ENCODE data around the gene NCEH1.
"Not testable (repeated sequence)": the region's sequence is repeated elsewhere in the genome, so short reads cannot be mapped to it uniquely, and the experiment has no call there.

The NCEH1 gene

DNA sequence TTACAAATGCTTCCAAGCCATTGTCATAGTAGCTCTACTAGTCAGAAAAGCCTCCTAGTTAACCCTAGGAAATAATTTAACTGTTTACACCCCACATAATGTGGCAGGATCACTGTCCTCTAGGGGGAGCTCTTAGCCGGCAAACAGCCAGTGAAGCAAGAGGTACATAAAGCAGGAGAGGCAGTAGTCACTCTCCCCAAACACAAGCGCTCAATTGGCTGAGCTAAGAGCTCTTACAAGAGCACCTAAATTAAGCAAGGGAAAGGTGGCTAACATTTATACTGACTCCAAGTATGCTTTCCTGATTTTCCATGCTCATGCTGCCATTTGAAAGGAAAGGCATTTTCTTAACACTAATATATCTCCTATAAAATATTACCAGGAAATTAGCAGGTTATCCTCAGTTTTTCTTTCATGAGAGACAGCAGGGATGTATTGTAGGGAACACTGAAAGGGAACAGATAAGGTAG lies 37.6 kb downstream of the NCEH1 start:
- peak; percentile 79 for DNase-seq

DNA sequence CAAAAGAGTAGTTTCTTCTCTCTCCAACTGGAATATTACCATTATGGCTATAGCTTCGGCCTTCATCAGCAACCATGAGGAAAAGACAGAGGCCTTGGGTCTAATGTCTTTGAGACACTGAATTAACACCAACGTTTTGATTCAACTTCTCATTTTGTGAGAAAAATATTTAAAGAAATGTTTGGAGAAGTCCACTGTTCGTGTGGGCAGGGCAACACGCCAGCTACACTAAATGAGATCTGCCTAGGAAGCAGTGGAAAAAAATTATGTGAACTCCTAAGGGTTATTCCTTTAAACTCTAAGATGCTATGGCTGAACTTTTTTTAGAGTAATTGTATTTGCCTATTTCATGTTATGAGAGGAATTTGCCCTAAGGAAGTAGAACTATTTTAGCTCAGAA lies 41.8 kb downstream of the NCEH1 start:
- DNase-seq: no peak

GRCh38 chr3:172666873-172667694 lies 43.8 kb downstream of the NCEH1 start:
- peak; percentile 80 for DNase-seq

DNA sequence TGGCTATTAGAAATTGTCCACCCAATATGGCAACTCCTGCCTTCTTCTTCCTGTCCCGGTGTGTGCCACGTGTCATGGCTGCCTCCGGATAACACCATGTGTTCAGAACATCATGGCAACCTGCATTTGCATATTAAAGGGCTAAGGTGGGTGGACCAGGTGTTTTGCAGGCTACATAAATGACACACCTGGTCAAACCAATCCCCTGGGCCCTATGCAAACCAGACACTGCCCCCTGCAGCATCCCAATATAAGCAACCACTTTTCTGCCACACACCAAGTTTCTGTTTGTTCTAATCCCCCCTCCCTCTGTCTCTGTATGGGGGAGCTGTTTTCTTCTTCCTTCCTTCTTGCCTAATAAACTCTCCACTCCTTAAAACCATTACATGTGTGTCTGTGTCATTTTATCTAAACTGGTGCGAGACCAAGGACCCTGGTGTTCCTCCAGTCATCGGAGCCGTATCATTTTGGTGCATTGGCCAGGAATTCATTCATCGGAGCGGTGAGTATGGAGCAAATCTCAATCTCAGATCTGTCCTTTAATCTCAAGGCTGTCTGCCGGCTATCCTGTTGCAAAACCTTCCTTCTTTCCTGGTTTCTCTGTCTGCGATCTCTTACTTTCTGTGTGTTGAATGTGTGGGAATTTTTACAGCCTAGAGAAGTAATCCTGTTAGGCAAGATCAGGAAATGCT lies 44.5 kb downstream of the NCEH1 start:
- no peak for DNase-seq

DNA sequence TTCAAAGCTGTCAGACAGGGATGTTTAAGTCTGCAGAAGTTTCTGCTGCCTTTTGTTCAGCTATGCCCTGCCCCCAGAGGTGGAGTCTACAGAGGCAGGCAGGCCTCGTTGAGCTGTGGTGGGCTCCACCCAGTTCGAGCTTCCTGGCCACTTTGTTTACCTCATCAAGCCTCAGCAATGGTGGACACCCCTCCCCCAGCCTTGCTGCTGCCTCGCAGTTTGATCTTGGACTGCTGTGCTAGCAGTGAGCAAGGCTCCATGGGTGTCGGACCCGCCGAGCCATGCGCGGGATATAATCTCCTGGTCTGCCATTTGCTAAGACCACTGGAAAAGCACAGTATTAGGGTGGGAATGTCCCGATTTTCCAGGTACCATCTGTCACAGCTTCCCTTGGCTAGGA lies 45.4 kb downstream of the NCEH1 start:
- DNase-seq: not testable (repeated sequence)

DNA sequence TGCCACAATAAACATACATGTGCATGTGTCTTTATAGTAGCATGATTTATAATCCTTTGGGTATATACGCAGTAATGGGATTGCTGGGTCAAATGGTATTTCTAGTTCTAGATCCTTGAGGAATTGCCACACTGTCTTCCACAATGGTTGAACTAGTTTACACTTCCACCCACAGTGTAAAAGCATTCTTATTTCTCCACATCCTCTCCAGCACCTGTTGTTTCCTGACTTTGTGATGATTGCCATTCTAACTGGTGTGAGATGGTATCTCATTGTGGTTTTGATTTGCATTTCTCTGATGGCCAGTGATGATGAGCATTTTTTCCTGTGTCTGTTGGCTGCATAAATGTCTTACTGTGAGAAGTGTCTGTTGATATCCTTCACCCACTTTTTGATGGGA lies 50.4 kb downstream of the NCEH1 start:
- DNase-seq: not testable (repeated sequence)

GRCh38 chr3:172659246-172660002 lies 51.4 kb downstream of the NCEH1 start:
- no peak for DNase-seq

DNA sequence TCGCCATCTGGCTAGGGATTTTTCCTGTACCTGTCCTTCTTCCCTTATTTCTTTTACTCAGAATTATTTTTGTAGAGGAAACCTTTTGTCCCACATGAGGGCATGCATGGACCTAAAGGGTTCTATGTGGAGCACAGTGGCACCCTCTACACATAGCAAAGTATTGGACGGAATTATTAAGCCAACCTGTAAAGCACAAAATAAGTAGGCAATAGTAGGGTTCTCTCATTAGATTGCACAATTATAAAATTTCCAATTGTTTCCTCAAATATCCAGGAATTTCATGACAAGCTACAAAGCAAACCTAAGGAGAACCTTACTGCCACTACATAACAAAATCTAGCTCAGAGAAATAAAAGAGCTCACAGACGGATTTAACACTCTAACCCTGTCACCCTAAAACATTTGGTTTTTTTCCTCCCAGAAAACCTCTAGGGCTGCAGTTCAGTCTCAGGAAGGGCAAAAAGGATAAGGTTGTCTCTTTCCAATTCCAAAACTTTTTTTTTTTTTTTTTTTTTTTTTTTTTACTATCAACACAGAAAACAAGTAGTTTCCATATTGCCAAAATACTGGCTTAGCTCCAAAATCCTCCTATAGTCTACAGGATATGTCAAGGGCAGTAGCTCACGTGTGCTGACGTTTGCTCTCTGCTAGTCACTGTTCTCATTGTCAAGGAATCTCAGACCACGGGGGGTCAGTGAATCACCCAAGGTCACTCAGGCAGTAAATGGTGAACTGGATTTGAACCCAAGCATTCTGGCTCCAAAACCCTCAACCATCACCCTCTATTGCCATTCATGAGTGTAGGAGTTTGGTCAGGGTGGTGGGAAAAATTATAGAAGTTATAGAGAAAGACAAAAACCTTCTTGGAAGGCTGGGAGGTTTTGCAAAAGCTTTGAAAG lies 52.3 kb downstream of the NCEH1 start:
- DNase-seq: no peak

DNA sequence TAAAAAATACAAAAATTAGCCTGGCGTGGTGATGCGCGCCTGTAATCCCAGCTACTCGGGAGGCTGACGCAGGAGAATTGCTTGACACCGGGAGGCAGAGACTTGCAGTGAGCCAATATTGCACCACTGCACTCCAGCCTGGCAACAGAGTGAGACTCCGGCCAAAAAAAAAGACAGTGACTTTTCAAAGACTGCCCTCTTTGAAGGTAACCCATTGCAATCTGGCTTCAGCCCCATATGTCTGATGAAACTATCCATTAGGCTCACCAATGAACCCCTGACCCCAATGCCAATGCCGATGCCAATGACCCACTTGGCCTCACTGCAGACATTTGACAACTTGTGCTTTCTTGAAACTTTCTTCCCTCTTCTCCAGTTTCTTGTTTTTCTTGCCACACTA lies 54.3 kb downstream of the NCEH1 start:
- no peak for DNase-seq

GRCh38 chr3:172655388-172655787 lies 55.5 kb downstream of the NCEH1 start:
- no peak for DNase-seq

GRCh38 chr3:172654470-172654869 lies 56.4 kb downstream of the NCEH1 start:
- no peak for DNase-seq

GRCh38 chr3:172653004-172653572 lies 57.8 kb downstream of the NCEH1 start:
- DNase-seq: no peak

GRCh38 chr3:172651936-172652625 lies 58.8 kb downstream of the NCEH1 start:
- DNase-seq: no peak

- DNase-seq: no peak
Measured at GRCh38 chr3:172649987-172650386, 60.9 kb downstream of the NCEH1 start.

- no peak for DNase-seq
Measured at GRCh38 chr3:172648747-172649146, 62.1 kb downstream of the NCEH1 start.

- DNase-seq: no peak
Measured at GRCh38 chr3:172647823-172648222, 63.0 kb downstream of the NCEH1 start.

GRCh38 chr3:172647080-172647479 lies 63.8 kb downstream of the NCEH1 start:
- DNase-seq: no peak

- DNase-seq: peak; percentile 2
Measured at GRCh38 chr3:172646439-172647015, 64.3 kb downstream of the NCEH1 start.

DNA sequence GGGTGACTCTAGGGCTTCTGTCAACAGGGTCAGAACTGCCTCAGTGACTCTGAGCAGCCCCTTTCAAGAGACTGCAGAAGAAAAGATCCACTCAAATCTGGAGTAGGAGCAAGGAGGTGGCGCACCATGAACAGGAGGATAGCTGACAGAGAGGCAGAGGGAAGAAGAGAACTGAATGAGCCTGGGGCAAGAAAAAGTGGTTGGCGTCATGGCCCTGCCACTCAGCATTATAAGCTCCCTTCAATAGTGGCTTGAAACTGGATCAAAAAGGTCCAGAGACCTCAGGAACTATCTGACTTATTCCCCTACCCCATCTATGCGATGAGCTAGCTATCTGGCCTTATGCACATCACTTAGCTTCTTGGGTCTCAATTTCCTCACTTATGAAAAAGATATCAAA lies 66.6 kb downstream of the NCEH1 start:
- DNase-seq: no peak

DNA sequence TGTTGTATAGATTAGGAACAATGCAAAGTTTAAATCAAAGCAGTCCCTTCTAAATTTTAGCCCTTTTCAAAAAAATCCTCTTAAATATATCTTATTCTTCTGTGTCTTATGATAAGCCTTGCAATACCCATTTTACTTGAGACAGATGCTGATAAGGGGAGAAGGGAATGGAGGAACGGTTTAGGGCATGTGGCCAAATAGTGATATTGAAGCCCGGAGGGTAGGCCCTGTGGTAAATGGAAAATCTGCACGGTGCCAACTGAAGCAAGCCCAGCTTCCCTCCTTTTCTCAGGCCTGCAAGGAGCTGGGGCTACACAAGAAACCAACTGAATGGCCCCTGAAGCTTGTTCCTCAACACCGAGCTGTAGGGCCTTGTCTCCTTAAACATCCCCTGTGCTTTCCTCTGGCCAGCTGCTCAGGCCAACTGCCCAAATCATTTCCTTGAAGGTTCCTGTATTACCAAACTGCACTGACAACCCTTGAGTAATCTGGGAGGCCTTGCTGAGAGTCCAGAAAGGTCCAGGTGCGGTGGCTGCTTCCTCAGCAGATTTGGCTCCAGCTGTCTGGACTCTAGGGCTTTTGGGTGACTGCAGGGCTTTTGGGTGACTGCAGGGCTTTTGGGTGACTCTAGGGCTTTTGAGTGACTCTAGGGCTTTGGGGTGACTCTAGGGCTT lies 67.2 kb downstream of the NCEH1 start:
- peak; percentile 25 for DNase-seq
